Measurements from ENCODE around the gene TEKT1. TPM values are rescaled to one million over a fixed set of nuclear protein-coding genes. Genes with fewer than 3 reads are reported as not detected.
A peak's percentile ranks its signal among the peaks of the same experiment; 100 is the strongest.

Gene TEKT1
- total and polyA plus RNA-seq, 2 experiments from 2014 or later, result 0.07 TPM; not detected in 1

- no peak overlapping the region for H3K4me2 ChIP-seq
- H3K9me2 ChIP-seq (replicated peaks; ENCODE audit: insufficient read depth), result no peaks in the 10 kb centered on the region
- no peak overlapping the region for H3K27ac ChIP-seq
- no peak overlapping the region for H3K4me3 ChIP-seq
- no peaks in the 10 kb centered on the region for H4K20me1 ChIP-seq (ENCODE audit: insufficient read depth, poor library complexity, severe bottlenecking)
- H3K79me2 ChIP-seq, result no peaks in the 10 kb centered on the region
- H3K27me3 ChIP-seq, result no peaks in the 10 kb centered on the region
- no peak for DNase-seq (ENCODE audit: low spot score)
- WGBS (ENCODE audit: low lambda C conversion rate, missing lambda C conversion rate), result 85% methylated on average over 8 of the region's 8 CpGs
- H3K4me1 ChIP-seq (ENCODE audit: insufficient read depth), result no peaks in the 10 kb centered on the region
- no peak overlapping the region for H2AFZ ChIP-seq
- H3K36me3 ChIP-seq (replicated peaks; ENCODE audit: insufficient read depth, low read depth), result no peaks in the 10 kb centered on the region
- H3K9me3 ChIP-seq (ENCODE audit: low read depth), result no peaks in the 10 kb centered on the region
- TF ChIP-seq, protein P1, sequence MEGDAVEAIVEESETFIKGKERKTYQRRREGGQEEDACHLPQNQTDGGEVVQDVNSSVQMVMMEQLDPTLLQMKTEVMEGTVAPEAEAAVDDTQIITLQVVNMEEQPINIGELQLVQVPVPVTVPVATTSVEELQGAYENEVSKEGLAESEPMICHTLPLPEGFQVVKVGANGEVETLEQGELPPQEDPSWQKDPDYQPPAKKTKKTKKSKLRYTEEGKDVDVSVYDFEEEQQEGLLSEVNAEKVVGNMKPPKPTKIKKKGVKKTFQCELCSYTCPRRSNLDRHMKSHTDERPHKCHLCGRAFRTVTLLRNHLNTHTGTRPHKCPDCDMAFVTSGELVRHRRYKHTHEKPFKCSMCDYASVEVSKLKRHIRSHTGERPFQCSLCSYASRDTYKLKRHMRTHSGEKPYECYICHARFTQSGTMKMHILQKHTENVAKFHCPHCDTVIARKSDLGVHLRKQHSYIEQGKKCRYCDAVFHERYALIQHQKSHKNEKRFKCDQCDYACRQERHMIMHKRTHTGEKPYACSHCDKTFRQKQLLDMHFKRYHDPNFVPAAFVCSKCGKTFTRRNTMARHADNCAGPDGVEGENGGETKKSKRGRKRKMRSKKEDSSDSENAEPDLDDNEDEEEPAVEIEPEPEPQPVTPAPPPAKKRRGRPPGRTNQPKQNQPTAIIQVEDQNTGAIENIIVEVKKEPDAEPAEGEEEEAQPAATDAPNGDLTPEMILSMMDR (IDR thresholded peaks at IDR 0.05; ENCODE audit: poor library complexity), result no peak
- TF ChIP-seq EZH2 (IDR thresholded peaks at IDR 0.05; ENCODE audit: borderline replicate concordance) (no peak), EZH2phosphoT487 (IDR thresholded peaks at IDR 0.05; ENCODE audit: low read depth, severe bottlenecking, unreplicated experiment) (no peak)
Measured at GRCh38 chr17:6761779-6762178, 69.8 kb downstream of the TEKT1 start.

GRCh38 chr17:6757747-6758146 is 73.8 kb downstream of the TEKT1 start:
- no peak for DNase-seq (ENCODE audit: low spot score)
- 98% methylated on average over 2 of the region's 2 CpGs for WGBS (ENCODE audit: low lambda C conversion rate, missing lambda C conversion rate)
- Histone ChIP-seq H3K27ac (no peak overlapping the region), H3K9me2 (replicated peaks; ENCODE audit: insufficient read depth) (no peaks in the 10 kb centered on the region), H3K4me1 (ENCODE audit: insufficient read depth) (peaks cover 4% of the 10 kb centered on the region), H3K4me2 (no peak overlapping the region), H3K79me2 (no peaks in the 10 kb centered on the region), H4K20me1 (ENCODE audit: insufficient read depth, poor library complexity, severe bottlenecking) (no peaks in the 10 kb centered on the region), H3K4me3 (no peak overlapping the region), H3K36me3 (replicated peaks; ENCODE audit: insufficient read depth, low read depth) (no peaks in the 10 kb centered on the region), H2AFZ (no peak overlapping the region), H3K27me3 (no peaks in the 10 kb centered on the region), H3K9me3 (ENCODE audit: low read depth) (no peaks in the 10 kb centered on the region)
- TF ChIP-seq EZH2 (IDR thresholded peaks at IDR 0.05; ENCODE audit: borderline replicate concordance) (no peak), EZH2phosphoT487 (IDR thresholded peaks at IDR 0.05; ENCODE audit: low read depth, severe bottlenecking, unreplicated experiment) (no peak)
- TF ChIP-seq, protein P1 (IDR thresholded peaks at IDR 0.05; ENCODE audit: poor library complexity), result no peak

DNA sequence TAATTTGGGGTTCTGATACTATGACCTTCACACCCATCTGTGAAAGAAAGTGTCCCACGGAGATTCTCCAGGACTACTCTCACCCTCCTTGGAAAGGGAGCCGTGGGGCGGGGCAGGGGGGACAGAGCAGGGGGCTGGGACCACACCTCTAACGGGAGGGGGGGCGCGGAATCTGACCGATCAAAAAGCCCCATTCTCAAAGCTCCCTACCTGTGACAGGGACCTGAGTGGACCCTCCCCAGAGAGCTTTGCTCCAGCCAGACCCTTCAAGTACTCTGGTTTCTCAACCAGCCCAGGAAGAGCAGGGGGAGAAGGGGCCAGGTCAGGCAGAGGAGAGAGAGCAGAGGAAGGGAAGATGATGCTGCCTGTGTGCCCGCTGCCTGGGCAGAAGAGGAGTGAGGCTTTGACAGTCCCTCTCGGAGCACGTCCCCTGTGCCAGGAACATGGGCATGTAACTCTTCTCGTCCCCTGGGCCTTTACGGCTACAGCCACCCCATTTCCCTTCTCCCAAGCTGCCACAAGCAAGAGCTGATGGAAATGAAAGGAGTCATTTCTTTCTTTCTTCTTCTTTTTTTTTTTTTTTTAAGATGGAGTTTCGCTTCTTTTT is 75.0 kb downstream of the TEKT1 start:
- H3K36me3 ChIP-seq (replicated peaks; ENCODE audit: insufficient read depth, low read depth), result no peaks in the 10 kb centered on the region
- no peaks in the 10 kb centered on the region for H4K20me1 ChIP-seq (ENCODE audit: insufficient read depth, poor library complexity, severe bottlenecking)
- H2AFZ ChIP-seq, result no peak overlapping the region
- no peak overlapping the region for H3K4me3 ChIP-seq
- H3K4me2 ChIP-seq, result peak overlapping the region; percentile 65
- H3K27me3 ChIP-seq, result no peaks in the 10 kb centered on the region
- TF ChIP-seq EZH2phosphoT487 (IDR thresholded peaks at IDR 0.05; ENCODE audit: low read depth, severe bottlenecking, unreplicated experiment) (no peak), EZH2 (IDR thresholded peaks at IDR 0.05; ENCODE audit: borderline replicate concordance) (no peak)
- TF ChIP-seq, protein P1 (IDR thresholded peaks at IDR 0.05; ENCODE audit: poor library complexity), result no peak
- H3K9me2 ChIP-seq (replicated peaks; ENCODE audit: insufficient read depth), result no peaks in the 10 kb centered on the region
- H3K79me2 ChIP-seq, result no peaks in the 10 kb centered on the region
- H3K9me3 ChIP-seq (ENCODE audit: low read depth), result no peaks in the 10 kb centered on the region
- no peak for DNase-seq (ENCODE audit: low spot score)
- H3K27ac ChIP-seq, result no peak overlapping the region
- WGBS (ENCODE audit: low lambda C conversion rate, missing lambda C conversion rate), result 82% methylated on average over 10 of the region's 13 CpGs
- H3K4me1 ChIP-seq (ENCODE audit: insufficient read depth), result peaks cover 11% of the 10 kb centered on the region

Data from hepatocyte (in vitro differentiated cells).